ENCODE measurements around the gene CCDC106.

GRCh38 chr19:55687281-55688201 lies 39.5 kb downstream of the CCDC106 start:
- peak in 1 of 3 donors; percentile 12 for TF ChIP-seq POLR2AphosphoS5 (IDR thresholded peaks at IDR 0.05)
- TF ChIP-seq CTCF (IDR thresholded peaks at IDR 0.05), result no peak

All from transverse colon (tissue), 4 donors.